Fibroblast of peridontal ligament (primary cell): ENCODE data around the gene KLC4.
"Not testable (repeated sequence)": the region's sequence is repeated elsewhere in the genome, so short reads cannot be mapped to it uniquely, and the experiment has no call there.

Experiments used
- DNase-seq: peaks from one replicate; pipeline ENCODE4 v3.0.0-alpha.2; 2010; ENCODE audit errors: extremely low read depth

Gene KLC4

DNA sequence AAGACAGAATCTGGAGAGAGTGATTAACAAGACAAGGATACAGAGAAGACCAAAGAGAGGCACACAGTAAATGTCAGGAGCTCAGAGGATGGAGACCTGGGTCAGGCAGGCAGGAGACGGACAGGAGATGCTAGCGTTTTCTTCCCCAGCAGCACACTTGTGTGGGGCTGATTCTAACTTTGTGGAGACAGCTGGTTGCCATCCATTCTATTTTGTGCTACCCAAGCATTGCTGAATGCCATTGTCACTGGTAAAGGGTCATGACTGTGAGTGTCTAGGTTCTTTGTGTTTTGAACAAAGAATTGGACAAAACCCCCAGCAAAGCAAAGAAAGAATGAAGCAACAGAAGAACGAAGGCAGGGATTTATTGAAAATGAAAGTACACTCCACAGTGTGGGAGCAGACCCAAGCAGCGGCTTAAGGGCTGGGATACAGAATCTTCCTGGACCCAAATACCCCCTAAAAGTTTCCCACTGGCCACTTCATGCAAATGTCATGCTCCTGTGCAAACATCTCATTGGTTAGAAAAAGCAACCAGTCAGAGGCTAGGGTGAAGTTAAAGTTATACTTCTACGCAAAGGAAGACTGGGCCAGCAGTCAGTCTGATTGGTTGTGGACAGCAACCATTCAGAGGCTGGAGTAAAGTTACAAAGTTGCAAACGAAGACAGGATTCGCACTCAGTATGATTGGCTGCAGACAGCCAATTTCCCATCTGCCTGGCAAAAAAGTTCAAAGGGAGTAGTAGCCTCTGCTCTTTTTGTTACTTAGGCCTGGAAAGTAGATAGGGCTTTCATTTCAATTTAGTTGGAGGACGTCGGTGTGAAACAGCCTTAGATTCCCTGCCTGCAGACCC lies 34.2 kb downstream of the KLC4 start:
- peak; percentile 89 for DNase-seq

DNA sequence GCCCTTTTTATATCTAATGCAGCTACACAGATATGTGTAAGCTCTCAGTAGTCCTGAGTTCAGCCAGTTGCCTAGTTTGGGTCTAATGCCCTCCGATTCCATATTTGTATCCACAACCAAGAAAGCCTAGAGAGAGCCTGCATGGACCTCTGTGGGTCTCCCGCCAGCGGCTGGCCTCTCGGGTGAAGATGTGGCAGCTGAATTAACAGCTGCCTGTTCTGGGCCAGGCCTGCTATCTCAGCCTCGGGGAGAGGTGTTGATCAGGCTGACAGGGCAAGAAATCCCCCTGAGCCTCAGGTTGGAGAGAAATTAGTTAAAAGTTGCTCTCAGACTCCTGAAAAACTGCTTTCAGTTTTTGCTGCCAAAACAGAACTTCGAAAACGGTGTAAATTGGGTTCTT lies 36.5 kb downstream of the KLC4 start:
- no peak for DNase-seq

DNA sequence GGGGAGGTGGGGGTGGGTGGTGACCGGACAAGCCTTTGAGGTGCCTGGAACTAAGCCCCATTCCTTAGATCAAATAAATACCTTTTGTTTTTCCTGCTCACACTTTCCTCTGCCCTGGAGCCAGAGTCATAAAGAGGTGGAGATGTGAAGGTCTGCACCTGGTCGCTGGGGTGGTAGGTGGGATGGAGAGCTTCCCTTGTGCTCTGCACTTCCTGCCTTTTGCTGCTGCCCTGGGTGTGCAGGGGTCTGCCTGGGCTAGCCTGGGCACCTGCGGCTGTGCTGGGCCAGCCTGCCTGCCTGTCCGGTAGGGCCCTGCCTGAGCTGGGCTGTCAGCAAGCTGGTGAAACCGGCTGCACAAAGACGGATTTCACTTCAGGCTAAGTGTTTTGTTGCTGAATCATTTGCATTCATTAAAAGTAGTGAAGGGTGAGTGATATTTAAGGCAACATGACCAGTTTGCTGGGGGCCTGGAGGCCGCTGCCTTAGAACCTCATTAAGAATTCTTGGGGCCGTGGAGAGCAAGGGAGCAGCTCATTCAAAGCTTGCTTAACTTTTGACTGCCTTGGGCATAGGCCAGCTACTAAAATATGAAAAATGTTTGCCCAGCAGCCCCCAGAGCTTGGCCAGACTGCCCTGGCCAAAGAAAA lies 37.1 kb downstream of the KLC4 start:
- DNase-seq, result peak; percentile 94

DNA sequence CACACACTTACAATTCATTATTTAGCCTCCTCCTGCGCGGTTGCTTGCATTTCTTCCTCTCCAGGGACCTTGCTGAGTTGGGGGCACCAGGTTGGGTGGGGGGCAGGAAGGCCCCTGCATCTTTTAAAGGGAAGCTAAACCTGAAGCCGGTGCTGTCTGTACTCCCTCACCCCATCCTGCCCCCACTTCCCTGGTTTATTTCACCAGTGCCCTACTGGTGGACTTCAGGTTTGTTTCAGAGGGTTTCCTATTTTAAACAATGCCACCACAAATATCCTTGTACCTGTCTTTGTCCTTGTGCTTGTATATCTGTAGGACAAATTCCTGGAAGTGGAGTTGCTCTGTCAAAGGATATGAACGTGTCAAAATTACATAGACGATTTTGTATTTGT lies 37.7 kb downstream of the KLC4 start:
- no peak for DNase-seq

DNA sequence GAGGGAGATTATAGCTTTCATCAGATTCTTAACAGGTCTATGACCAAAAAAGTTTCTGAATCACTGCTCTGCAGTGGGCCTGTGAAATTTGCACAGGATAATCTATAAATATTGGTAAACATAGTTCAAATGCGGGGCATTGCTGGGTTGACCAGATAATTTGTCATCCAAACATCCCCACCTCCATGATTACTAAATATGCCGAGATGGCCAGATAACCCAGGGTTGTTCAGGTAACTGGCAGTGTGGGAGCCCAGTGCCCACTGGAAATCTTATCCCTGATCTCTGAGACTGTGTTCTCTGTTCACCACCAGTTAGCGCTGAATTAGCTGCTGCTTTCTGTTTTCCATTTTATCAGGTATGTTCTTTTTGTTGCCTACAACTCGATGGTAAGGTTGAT lies 38.1 kb downstream of the KLC4 start:
- DNase-seq, result no peak

DNA sequence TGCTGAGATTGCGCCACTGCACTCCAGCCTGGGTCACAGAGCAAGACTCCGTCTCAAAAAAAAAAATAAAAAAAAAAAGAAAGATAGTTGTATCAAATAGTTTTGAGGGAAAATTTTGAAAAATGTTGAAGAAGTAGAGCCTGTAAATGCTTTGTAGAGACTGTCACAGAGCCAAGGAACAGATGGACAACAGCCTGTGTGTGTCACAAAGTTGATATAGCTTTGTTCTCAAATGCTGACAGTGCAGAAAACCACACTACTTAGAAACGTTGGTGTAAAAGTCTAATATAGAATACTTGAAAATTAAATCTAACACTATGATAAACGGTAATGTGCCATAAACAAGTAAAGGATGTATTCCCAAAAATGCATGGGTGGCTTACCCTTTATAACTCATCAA lies 42.1 kb downstream of the KLC4 start:
- no peak for DNase-seq

DNA sequence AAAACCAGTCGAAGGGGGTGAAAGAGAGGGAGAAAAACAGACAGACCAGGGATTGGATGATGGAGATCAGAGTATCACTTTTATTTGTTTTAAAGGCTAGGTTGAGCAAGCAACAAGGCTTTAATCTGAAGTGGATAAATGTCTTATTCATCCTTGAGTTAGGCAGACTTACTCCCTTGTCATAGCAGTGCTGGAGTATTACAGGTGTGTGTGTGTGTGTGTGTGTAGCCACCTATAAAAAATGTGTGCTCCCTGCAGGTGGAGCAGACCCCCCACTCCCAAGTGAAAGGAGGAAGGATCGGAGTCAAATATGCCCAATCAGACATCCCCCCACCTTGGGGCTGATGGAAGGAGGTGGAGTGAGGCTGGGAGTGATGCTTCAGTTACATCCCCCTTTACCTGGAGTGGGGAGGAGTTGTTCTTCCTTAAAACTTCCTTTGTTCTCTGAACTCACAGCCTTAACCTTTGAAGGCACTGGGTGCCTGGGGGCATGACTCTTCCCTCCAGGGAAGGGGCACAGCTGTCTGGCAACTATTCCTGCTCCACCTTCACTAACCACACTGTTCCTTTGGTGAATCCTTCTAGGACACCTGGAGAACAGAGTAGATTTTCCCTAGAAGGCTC lies 43.9 kb downstream of the KLC4 start:
- DNase-seq, result no peak

DNA sequence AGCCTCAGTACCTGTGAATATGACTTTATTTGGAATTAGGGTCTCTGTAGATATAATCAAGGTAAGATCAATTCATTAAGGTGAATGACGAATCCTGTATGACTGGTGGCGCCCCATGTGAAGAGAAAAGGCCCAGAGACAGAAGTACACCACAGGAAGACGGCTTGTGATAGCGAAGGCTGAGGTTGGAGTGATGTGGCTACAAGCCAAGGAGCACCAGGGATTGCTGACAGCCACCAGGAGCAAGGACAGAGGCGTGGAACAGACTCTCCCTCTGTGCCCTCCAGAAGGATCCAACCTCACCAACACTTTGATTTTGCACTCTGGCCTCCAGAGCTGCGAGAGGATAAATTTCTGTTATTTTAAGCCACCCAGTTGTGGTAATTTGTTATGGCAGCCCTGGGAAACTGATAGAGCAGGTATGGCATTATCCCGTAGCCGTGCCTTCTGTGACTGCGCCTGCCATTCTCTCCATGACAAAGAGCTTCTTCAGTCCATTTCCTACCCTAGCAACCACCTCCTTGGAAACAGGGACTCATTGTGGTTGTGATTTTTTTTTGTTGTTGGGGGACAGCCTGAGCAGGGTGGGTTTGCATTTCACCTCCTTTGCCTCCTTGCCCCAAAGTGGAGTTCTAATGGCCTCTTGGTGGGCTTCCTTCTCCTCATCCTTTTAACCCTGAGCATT lies 46.2 kb downstream of the KLC4 start:
- DNase-seq, result no peak

DNA sequence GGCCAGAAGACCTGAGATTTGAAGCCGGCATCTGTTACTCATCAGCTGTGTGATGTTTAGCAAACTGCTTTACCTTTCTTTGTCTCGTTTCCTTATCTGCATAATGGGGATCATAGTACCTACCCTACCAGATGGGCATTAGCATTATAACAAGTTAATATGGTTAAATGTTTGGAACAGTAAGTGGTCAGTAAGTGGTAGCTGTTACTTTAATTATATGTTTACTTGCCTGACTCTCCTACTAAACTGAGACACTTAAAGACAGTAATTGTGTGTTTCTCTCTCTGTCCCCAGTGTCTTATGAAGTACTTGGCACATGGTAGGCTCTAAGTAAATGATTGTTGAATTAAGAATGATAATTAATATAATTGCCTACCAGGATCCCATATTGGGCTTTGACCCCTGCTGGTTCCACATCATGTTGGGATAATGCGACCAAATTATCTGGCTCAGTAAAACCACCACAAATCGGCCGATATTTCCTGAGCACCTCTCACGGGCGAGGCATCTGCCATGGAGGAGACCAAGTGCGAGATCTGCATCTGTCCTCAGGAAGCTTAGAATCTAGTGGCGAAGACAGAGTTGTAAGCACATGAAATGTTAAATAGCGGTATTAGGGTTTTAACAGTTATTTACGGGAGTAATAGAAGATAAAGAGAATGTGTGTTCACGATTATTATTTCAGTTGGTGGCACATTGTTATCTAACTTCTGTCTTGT lies 48.1 kb downstream of the KLC4 start:
- DNase-seq, result no peak

DNA sequence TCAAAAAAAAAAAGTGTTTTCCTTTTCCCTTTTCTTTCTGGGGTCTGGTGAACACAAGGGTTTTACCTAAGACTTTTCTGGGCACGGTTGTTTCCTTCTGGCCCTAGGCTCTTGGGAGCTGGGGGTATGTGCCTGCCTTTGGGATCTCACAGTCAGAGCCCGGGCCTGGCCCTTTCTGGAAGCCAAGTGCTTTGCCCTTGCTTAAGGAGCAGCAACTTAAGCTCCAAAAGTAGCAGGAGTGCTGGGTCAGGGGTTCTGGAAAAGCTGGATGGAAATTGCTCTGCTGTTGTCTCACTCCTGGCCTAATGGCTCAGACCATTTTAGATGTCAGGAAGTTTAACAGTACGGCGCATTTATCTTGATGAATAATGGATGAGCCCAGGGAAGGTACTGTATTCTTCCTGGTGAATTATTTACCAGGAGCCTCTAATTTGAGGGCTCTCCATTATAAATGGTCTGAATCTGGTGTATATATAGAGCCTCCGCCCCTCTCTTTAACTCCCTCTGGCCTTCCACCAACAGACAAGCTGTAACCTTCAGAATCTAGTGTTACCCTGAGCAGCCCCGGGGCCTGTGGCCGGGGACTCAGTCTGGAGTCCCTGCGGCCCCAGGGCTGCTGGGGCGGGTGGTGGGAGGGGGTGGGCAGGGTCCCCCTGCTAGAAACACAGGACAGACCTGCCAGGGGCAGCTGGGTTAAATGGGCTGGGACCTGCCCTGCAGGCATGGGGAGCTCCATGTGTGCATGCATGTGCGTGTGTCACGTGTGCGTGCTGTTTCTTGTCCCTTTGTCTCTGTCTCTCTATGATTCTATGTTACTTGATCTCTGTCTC lies 54.2 kb downstream of the KLC4 start:
- DNase-seq, result no peak

DNA sequence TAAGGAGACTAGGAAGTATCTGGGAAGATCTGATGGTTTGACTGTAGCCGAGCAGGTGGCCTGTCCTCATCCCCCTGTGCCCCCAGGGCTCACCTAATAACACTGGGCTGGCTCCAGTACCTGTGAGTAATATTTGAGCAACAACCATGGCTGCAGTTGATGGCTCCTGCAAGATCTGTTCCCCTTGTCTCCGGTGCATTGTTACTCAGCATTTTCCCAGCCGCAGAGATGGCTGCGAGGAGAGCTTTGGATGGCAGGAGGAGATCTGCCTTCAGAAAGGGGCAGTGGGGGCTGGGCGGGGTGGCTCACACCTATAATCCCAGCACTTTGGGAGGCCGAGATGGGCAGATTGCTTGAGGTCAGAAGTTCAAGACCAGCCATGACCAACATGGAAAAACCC lies 55.9 kb downstream of the KLC4 start:
- DNase-seq, result no peak

DNA sequence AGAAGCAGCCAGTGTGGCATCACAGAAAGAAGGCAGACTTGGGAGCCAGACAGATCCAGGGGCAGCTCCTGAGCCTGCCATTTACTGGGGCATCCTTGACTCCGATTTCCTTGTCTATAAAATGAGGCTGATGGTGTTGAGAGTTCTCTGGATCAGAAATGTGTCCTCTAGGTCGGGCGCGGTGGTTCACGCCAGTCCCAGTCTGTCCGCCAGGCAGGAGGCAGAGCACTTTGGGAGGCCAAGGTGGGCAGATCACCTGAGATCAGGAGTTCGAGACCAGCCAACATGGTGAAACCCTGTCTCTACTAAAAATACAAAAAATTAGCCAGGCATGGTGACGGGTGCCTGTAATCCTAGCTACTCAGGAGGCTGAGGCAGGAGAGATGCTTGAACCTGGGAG lies 58.0 kb downstream of the KLC4 start:
- not testable (repeated sequence) for DNase-seq

DNA sequence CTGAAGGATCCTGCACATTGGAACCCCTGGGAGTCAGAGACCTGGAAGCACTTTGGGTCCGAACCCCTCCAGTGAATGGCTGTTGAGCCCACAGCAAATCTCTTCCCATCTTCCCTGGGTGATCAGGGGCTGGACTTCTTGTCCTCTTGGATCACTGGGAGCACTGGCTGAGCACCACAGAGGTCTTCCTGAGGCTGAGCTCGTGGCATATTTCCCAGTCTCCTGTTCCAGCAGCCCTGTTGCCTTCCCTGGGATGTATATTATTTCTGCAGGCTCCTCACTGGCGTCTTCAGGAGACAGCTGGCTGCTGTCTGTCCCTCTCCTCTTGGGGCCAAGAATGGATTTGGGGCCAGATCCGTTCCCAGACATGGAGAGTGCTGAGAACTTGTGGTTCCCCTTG lies 60.1 kb downstream of the KLC4 start:
- DNase-seq, result no peak

DNA sequence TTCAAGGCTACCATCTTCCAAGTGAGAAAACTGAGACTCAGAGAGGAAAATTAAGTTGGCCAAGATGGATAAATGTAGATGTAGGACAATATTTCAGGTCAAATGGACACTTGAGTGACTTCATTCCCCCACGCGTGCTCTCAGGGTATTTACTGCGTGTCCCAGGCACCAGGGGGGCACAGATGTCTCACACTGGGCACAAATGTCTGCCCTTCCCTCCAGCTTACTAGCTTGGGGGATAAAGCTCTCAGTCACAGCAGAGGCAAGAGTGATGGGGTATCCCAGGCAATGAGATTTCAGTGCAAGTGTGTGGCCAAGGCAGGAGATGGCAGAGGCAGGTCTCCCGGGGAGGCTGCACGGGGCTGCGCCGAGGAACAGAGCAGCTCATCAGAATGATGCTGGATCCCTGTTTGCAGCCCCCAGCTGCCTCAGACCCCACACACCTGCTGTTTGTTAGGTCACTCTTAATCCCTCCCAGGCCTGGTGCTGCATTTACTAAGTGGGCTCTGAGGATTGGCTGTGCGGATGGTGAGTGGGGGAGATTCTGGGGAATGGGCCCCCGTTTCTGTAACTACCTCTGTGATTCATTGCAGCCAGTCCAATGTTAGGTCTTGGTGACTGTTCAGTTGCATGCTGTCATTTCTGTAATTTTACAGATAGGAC lies 60.8 kb downstream of the KLC4 start:
- no peak for DNase-seq

DNA sequence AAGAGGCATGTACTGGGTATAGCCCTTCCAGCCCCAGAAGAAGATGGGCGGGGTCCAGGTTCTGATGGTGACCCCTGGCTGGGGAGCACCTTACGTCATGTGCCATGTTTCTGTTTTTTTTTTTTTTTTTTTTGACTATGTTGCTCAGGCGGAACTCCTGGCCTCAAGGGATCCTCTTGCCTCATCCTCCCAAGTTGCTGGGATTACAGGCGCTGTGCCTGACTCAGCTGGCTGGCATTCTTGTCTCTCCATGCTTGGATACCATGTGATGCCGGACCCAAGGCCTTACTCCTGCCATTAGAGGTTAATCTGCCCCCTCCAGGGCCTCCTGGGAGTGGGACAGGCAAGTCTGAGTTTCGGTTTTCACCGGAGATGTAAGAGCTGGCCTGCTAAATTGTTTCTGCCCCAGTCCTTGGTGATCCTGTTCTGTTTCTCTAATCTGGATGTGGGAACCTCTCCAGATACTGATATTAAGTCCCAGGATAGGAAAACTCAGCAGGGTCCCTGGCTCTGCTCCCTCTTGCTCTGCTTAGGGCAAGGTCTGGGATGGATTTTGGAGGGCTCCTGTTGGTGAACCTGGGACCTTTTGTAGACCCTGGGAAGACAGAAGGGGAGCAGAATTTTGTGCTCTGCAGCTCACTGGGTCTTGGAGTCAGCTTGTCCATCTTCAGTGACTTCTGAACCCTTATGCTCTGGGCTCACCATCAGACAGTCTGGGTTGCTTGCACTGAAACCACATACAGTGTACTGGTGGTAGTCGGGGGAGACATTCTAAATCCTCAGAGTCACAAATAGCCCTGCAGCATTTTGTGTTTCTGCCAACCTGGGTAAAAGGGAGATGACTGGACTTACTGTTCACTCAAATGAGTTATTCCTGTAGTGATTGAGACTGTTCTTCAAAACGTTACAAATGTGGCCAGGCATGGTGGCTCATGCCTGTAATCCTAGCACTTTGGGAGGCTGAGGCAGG lies 61.8 kb downstream of the KLC4 start:
- DNase-seq, result peak; percentile 99

DNA sequence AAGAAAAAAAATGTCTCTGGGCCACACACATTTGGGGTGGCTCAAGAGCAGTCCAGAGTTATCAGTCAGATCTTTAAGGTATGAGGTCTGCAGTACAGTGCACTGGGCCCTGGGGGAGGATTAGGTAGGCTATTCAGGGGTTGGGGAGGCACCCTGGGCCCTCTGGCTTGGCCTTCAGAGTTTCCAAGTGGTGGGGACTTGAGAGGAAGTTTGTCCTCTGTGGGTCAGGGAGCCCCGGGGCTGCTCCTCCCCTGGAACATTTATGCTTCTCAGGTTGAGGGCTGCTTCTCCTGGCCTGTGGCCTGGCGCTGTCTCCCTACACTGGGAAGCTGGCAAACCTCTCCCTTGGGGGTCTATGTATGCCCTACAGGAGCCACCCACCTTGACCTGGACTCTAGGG lies 62.7 kb downstream of the KLC4 start:
- DNase-seq, result no peak

DNA sequence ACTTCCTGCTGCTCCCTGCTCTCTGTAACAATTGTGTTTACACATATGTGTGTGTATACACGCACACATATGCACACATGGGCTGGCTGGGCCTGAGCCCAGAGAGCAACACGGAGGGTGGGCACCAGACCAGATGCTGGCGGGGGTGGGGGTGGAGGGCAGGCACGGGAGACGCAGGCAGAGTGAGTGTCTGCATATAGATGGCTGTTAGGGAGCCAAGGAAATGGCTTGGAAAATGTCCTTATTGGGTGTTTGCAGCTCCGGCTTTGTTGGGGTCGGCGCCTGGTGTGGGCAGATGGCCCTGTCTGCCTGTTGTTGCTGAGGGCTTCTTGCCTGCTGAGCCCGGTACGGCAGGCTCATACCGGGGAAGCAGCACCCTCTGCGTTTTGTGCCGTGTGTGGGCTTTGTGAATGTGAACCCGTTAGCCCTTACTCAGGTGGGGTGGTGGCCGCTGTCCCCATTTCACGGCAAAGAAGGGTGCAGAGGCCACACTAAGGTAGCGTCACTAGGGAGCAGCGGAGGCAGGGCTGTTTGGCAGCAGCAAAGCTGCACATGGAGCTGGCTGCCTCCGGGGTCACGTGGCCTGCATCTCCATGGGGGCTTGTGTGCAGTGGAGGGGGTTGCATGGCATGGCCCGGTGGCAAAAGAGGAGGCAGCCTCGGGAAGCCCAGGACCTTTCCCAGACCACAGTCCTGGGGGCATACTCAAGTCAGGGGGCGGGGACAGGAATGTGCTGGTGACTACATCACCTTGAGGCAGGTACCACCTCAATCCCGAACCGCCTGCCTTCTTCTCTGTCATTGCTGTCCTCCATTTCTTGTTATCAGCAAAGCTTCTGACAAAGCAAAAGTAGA lies 64.3 kb downstream of the KLC4 start:
- DNase-seq, result no peak

DNA sequence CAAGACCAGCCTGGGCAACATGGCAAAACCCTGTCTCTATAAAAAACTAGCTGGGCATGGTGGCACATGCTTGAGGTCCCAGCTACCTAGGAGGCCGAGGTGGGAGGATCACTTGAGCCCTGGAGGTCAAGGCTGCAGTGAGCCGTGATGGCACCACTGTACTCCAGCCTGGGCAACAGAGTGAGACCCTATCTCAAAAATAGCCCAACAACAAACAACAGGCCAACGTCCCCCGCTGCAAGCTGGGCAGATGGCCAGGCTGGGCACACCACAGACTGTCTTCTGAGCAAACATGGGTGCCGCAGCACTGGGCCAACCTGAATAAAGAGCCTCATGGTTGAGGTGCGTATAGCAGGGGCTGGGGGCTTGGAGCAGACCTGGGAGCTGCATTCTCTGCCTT lies 65.0 kb downstream of the KLC4 start:
- DNase-seq, result no peak
